Measurements from ENCODE around the gene ST6GALNAC6. TPM values are rescaled to one million over a fixed set of nuclear protein-coding genes. Genes with fewer than 3 reads are reported as not detected.

Gene ST6GALNAC6
- polyA plus RNA-seq, 3 donors, result 8.2 to 14.4 (median 12.0) TPM

GRCh38 chr9:127880143-127880542 is 19.3 kb downstream of the ST6GALNAC6 start:
- Histone ChIP-seq H3K36me3 (replicated peaks in 1 of 2; ENCODE audit: control insufficient read depth in 1 of 2, insufficient read depth in 2 of 2, low read length in 2 of 2) (no peaks in the 10 kb centered on the region), H3K9ac (ENCODE audit: insufficient read depth, low read length, poor library complexity, severe bottlenecking) (no peak overlapping the region), H3K4me3 (replicated peaks in 1 of 3; ENCODE audit: low read depth in 2 of 3, low read length in 3 of 3) (no peak overlapping the region), H2AFZ (ENCODE audit: insufficient read depth, low read depth, low read length, poor library complexity, severe bottlenecking) (no peak overlapping the region), H3K27me3 (ENCODE audit: control insufficient read depth in 2 of 2, insufficient read depth in 2 of 2, low read length in 2 of 2) (peaks cover 6 to 20% of the 10 kb centered on the region in 2 donors), H3K27ac (ENCODE audit: low read depth in 1 of 2, low read length in 2 of 2) (no peak overlapping the region), H3K4me2 (replicated peaks; ENCODE audit: extremely low read depth, low read length, poor library complexity, severe bottlenecking) (no peak overlapping the region), H3K4me1 (ENCODE audit: control insufficient read depth in 1 of 2, insufficient read depth in 2 of 2, low read length in 2 of 2) (peaks cover 3 to 10% of the 10 kb centered on the region in 2 donors), H3K9me3 (replicated peaks in 1 of 2; ENCODE audit: control insufficient read depth in 1 of 2, insufficient read depth in 1 of 2, low read length in 2 of 2) (no peaks in the 10 kb centered on the region), H4K20me1 (ENCODE audit: insufficient read depth, low read length) (no peaks in the 10 kb centered on the region), H3K79me2 (ENCODE audit: insufficient read depth, low read length) (no peaks in the 10 kb centered on the region)
- no peak for TF ChIP-seq CTCF (IDR thresholded peaks at IDR 0.05)
- H3K27ac Mint-ChIP-seq, result no peak overlapping the region
- H3K36me3 Mint-ChIP-seq, result no peaks in the 10 kb centered on the region
- DNase-seq, result no peak
- WGBS (ENCODE audit: insufficient coverage), result no CpG with 5 or more reads among the region's 8 CpGs
- H3K4me3 Mint-ChIP-seq, result no peak overlapping the region
- peaks cover 15% of the 10 kb centered on the region for H3K4me1 Mint-ChIP-seq
- H3K9me3 Mint-ChIP-seq, result peaks cover 0 to 5% (median 0%) of the 10 kb centered on the region in 7 donors
- peaks cover 18 to 30% (median 18%) of the 10 kb centered on the region in 3 donors for H3K27me3 Mint-ChIP-seq (ENCODE audit: low read depth in 3 of 3)
- intact Hi-C loops (cut with micrococcal nuclease), result loop anchor here in 1 of 2 donors (5.0 kb wide), 1 partner anchor 42 kb away; no protein-coding TSS in a partner anchor

GRCh38 chr9:127878652-127879390 is 20.6 kb downstream of the ST6GALNAC6 start:
- no peak overlapping the region for H3K9ac ChIP-seq (ENCODE audit: insufficient read depth, low read length, poor library complexity, severe bottlenecking)
- H2AFZ ChIP-seq (ENCODE audit: insufficient read depth, low read depth, low read length, poor library complexity, severe bottlenecking), result no peak overlapping the region
- H3K27ac ChIP-seq (ENCODE audit: low read depth in 1 of 2, low read length in 2 of 2), result no peak overlapping the region
- WGBS (ENCODE audit: insufficient coverage), result 72% methylated on average over 5 of the region's 8 CpGs
- H3K9me3 ChIP-seq (replicated peaks in 1 of 2; ENCODE audit: control insufficient read depth in 1 of 2, insufficient read depth in 1 of 2, low read length in 2 of 2), result no peaks in the 10 kb centered on the region
- no peak overlapping the region for H3K4me3 ChIP-seq (replicated peaks in 1 of 3; ENCODE audit: low read depth in 2 of 3, low read length in 3 of 3)
- Mint-ChIP-seq H3K36me3 (no peaks in the 10 kb centered on the region), H3K27me3 (ENCODE audit: low read depth in 3 of 3) (peaks cover 16 to 25% (median 18%) of the 10 kb centered on the region in 3 donors), H3K27ac (peak overlapping the region in 1 of 7 donors; percentile 54), H3K4me1 (peaks cover 11% of the 10 kb centered on the region), H3K9me3 (peaks cover 0 to 5% (median 0%) of the 10 kb centered on the region in 7 donors), H3K4me3 (peak overlapping the region in 1 of 2 donors; percentile 82)
- H3K36me3 ChIP-seq (replicated peaks in 1 of 2; ENCODE audit: control insufficient read depth in 1 of 2, insufficient read depth in 2 of 2, low read length in 2 of 2), result no peaks in the 10 kb centered on the region
- H3K4me2 ChIP-seq (replicated peaks; ENCODE audit: extremely low read depth, low read length, poor library complexity, severe bottlenecking), result no peak overlapping the region
- TF ChIP-seq CTCF (IDR thresholded peaks at IDR 0.05), result no peak
- H4K20me1 ChIP-seq (ENCODE audit: insufficient read depth, low read length), result no peaks in the 10 kb centered on the region
- peaks cover 3 to 10% of the 10 kb centered on the region in 2 donors for H3K4me1 ChIP-seq (ENCODE audit: control insufficient read depth in 1 of 2, insufficient read depth in 2 of 2, low read length in 2 of 2)
- DNase-seq, result no peak
- intact Hi-C loops (cut with micrococcal nuclease), result loop anchor here in 1 of 2 donors (10.0 kb wide), 1 partner anchor 374 kb away; no protein-coding TSS in a partner anchor
- H3K27me3 ChIP-seq (ENCODE audit: control insufficient read depth in 2 of 2, insufficient read depth in 2 of 2, low read length in 2 of 2), result peaks cover 6 to 20% of the 10 kb centered on the region in 2 donors
- no peaks in the 10 kb centered on the region for H3K79me2 ChIP-seq (ENCODE audit: insufficient read depth, low read length)
